Measurements from ENCODE around the gene ZFAND6.

ZFAND6 gene

GRCh38 chr15:80167936-80168335 is 108.5 kb downstream of the ZFAND6 start:
- DNase-seq (ENCODE audit: low read depth in 2 of 3, low spot score in 2 of 3) = no peak

GRCh38 chr15:80168421-80168820 is 108.9 kb downstream of the ZFAND6 start:
- DNase-seq (ENCODE audit: low read depth in 2 of 3, low spot score in 2 of 3) = no peak

- DNase-seq (ENCODE audit: low read depth in 2 of 3, low spot score in 2 of 3) = no peak
Measured at GRCh38 chr15:80169768-80170357, 110.4 kb downstream of the ZFAND6 start.

- DNase-seq (ENCODE audit: low read depth in 2 of 3, low spot score in 2 of 3) = no peak
Measured at GRCh38 chr15:80170596-80170995, 111.1 kb downstream of the ZFAND6 start.

GRCh38 chr15:80171787-80172186 is 112.3 kb downstream of the ZFAND6 start:
- no peak for DNase-seq (ENCODE audit: low read depth in 2 of 3, low spot score in 2 of 3)

- DNase-seq (ENCODE audit: low read depth in 2 of 3, low spot score in 2 of 3) = no peak
Measured at GRCh38 chr15:80172401-80172800, 112.9 kb downstream of the ZFAND6 start.

GRCh38 chr15:80173022-80173759 is 113.7 kb downstream of the ZFAND6 start:
- peak in 2 of 3 experiments; percentile 38 to 52 for DNase-seq (ENCODE audit: low read depth in 2 of 3, low spot score in 2 of 3)

- DNase-seq (ENCODE audit: low read depth in 2 of 3, low spot score in 2 of 3) = no peak
Measured at GRCh38 chr15:80174017-80174746, 114.7 kb downstream of the ZFAND6 start.

GRCh38 chr15:80175436-80175835 is 116.0 kb downstream of the ZFAND6 start:
- DNase-seq (ENCODE audit: low read depth in 2 of 3, low spot score in 2 of 3) = no peak

- no peak for DNase-seq (ENCODE audit: low read depth in 2 of 3, low spot score in 2 of 3)
Measured at GRCh38 chr15:80176443-80176842, 117.0 kb downstream of the ZFAND6 start.

GRCh38 chr15:80177156-80177555 is 117.7 kb downstream of the ZFAND6 start:
- DNase-seq (ENCODE audit: low read depth in 2 of 3, low spot score in 2 of 3) = no peak

GRCh38 chr15:80179025-80179759 is 119.7 kb downstream of the ZFAND6 start:
- DNase-seq (ENCODE audit: low read depth in 2 of 3, low spot score in 2 of 3) = no peak

GRCh38 chr15:80179935-80180334 is 120.5 kb downstream of the ZFAND6 start:
- no peak for DNase-seq (ENCODE audit: low read depth in 2 of 3, low spot score in 2 of 3)

- DNase-seq (ENCODE audit: low read depth in 2 of 3, low spot score in 2 of 3) = no peak
Measured at GRCh38 chr15:80180468-80180867, 121.0 kb downstream of the ZFAND6 start.

- DNase-seq (ENCODE audit: low read depth in 2 of 3, low spot score in 2 of 3) = no peak
Measured at GRCh38 chr15:80180986-80181385, 121.5 kb downstream of the ZFAND6 start.

GRCh38 chr15:80182611-80183261 is 123.3 kb downstream of the ZFAND6 start:
- DNase-seq (ENCODE audit: low read depth in 2 of 3, low spot score in 2 of 3) = no peak

- DNase-seq (ENCODE audit: low read depth in 2 of 3, low spot score in 2 of 3) = no peak
Measured at GRCh38 chr15:80183306-80183705, 123.8 kb downstream of the ZFAND6 start.

- DNase-seq (ENCODE audit: low read depth in 2 of 3, low spot score in 2 of 3) = no peak
Measured at GRCh38 chr15:80183886-80184285, 124.4 kb downstream of the ZFAND6 start.

- DNase-seq (ENCODE audit: low read depth in 2 of 3, low spot score in 2 of 3) = no peak
Measured at GRCh38 chr15:80184554-80184953, 125.1 kb downstream of the ZFAND6 start.

GRCh38 chr15:80185152-80185551 is 125.7 kb downstream of the ZFAND6 start:
- DNase-seq (ENCODE audit: low read depth in 2 of 3, low spot score in 2 of 3) = no peak

- DNase-seq (ENCODE audit: low read depth in 2 of 3, low spot score in 2 of 3) = no peak
Measured at GRCh38 chr15:80186066-80186465, 126.6 kb downstream of the ZFAND6 start.
